Endodermal cell (in vitro differentiated cells): Measurements from ENCODE around the gene SDF2L1. TPM values are rescaled to one million over a fixed set of nuclear protein-coding genes. Genes with fewer than 3 reads are reported as not detected.

ENCODE experiments used
- DNase-seq: peaks from one replicate; pipeline ENCODE4 v3.0.0-alpha.2; 2017
- H3K27ac ChIP-seq: 2 replicates; pipeline ENCODE4 v1.5.1; 2013; ENCODE audit warnings: mild to moderate bottlenecking, low read depth, low read length, moderate library complexity
- H3K27me3 ChIP-seq: 2 replicates; pipeline ENCODE4 v1.6.1; 2013; ENCODE audit warnings: mild to moderate bottlenecking, low read length, moderate library complexity; ENCODE audit not compliant: insufficient read depth, control insufficient read depth, poor library complexity, severe bottlenecking
- H3K36me3 ChIP-seq: 2 replicates; pipeline ENCODE4 v1.7.0; 2013; ENCODE audit warnings: mild to moderate bottlenecking, low read length, moderate library complexity; ENCODE audit not compliant: control insufficient read depth, insufficient read depth
- H3K4me1 ChIP-seq: one replicate; pipeline ENCODE4 v1.7.0; 2013; ENCODE audit warnings: low read length; ENCODE audit not compliant: control insufficient read depth, insufficient read depth
- H3K4me3 ChIP-seq: 2 replicates; pipeline ENCODE4 v1.5.1; 2013; ENCODE audit warnings: mild to moderate bottlenecking, low read length, moderate library complexity
- H3K9ac ChIP-seq: 2 replicates; pipeline ENCODE4 v1.6.1; 2013; ENCODE audit warnings: mild to moderate bottlenecking, low read length, moderate library complexity; ENCODE audit not compliant: poor library complexity, severe bottlenecking; ENCODE audit errors: extremely low read depth
- H3K9me3 ChIP-seq: 2 replicates; pipeline ENCODE4 v1.6.1; 2013; ENCODE audit warnings: mild to moderate bottlenecking, low read length, moderate library complexity; ENCODE audit not compliant: control insufficient read depth
- H3K27ac Mint-ChIP-seq: 2 replicates; pipeline ENCODE4 v1.8.0; 2020; ENCODE audit warnings: mixed read lengths
- H3K27me3 Mint-ChIP-seq: 2 replicates; pipeline ENCODE4 v1.8.0; 2021; ENCODE audit warnings: mild to moderate bottlenecking, mixed read lengths; ENCODE audit not compliant: insufficient read depth
- H3K36me3 Mint-ChIP-seq: 2 replicates; pipeline ENCODE4 v1.8.0; 2020; ENCODE audit warnings: low read depth, mixed read lengths
- H3K4me1 Mint-ChIP-seq: 2 replicates; pipeline ENCODE4 v1.8.0; 2020; ENCODE audit warnings: mixed read lengths
- H3K4me3 Mint-ChIP-seq: 2 replicates; pipeline ENCODE4 v1.8.0; 2020; ENCODE audit warnings: mild to moderate bottlenecking, moderate library complexity, mixed read lengths
- H3K9me3 Mint-ChIP-seq: 2 replicates; pipeline ENCODE4 v1.8.0; 2020; ENCODE audit warnings: mild to moderate bottlenecking, mixed read lengths
- WGBS, 2 experiments: methylation state at CpG; one replicate each; pipeline versions ENCODE4 v1.1.5 to v1.1.7; 2013; ENCODE audit warnings: missing lambda C conversion rate in 2 of 2, mixed read lengths in 1 of 2; ENCODE audit not compliant: insufficient coverage in 1 of 2, insufficient read length in 1 of 2; 5-methylcytosine and 5-hydroxymethylcytosine counted together
- total RNA-seq, 2 donors: library from RNA; stranded (reverse); fragmentation: NEBNext Ultra II Directional in 1 of 2; extraction: Animal tissue kit (Norgen Biotek cat#: 25700) in 1 of 2; gene quantifications; 2 replicates in 1 of 2; 3 replicates in 1 of 2; pipeline ENCODE4 v1.2.1, GENCODE V29; 2021
- TF ChIP-seq, protein P1 (sequence below): fragments of 200-600 bp; sonication (generic); conservative IDR thresholded peaks from 2 replicates; pipeline ENCODE4 v1.5.0; 2021; ENCODE audit warnings: antibody characterized with exemption, mild to moderate bottlenecking

SDF2L1 gene
- total RNA-seq, 2 donors from 2014 or later, result 30.3 to 61.4 TPM

DNA sequence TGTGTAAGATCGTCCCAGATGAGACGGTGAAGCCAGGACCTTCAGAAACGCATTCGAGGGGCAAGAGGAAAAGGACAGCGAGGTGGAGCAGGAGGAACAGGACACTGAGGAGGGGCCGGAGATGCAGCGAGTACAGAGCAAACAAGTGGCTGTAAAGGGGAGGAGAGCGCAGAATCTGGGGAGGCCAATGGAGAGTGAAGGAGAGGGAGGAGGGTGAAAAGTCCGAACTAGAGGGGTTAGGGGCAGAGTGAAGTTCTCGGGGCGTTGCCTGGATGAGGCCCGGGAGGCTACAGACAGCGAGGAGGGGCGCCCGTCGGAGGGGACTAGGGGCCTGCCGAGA is 14.9 kb downstream of the SDF2L1 start:
- Histone ChIP-seq H3K27me3 (peaks cover 10% of the 10 kb centered on the region), H3K36me3 (peaks cover 15% of the 10 kb centered on the region), H3K27ac (peak overlapping the region; percentile 74), H3K4me1 (peaks cover 9% of the 10 kb centered on the region), H3K9ac (no peak overlapping the region), H3K9me3 (no peaks in the 10 kb centered on the region), H3K4me3 (peak overlapping the region; percentile 76)
- Mint-ChIP-seq H3K36me3 (peaks cover 3% of the 10 kb centered on the region), H3K27me3 (peaks cover 20% of the 10 kb centered on the region), H3K27ac (peak overlapping the region; percentile 39), H3K9me3 (no peaks in the 10 kb centered on the region), H3K4me3 (peak overlapping the region; percentile 65), H3K4me1 (peaks cover 6% of the 10 kb centered on the region)
- WGBS, 2 experiments, result 52 to 59% methylated on average over 12 to 17 of the region's 17 CpGs
- TF ChIP-seq, protein P1, sequence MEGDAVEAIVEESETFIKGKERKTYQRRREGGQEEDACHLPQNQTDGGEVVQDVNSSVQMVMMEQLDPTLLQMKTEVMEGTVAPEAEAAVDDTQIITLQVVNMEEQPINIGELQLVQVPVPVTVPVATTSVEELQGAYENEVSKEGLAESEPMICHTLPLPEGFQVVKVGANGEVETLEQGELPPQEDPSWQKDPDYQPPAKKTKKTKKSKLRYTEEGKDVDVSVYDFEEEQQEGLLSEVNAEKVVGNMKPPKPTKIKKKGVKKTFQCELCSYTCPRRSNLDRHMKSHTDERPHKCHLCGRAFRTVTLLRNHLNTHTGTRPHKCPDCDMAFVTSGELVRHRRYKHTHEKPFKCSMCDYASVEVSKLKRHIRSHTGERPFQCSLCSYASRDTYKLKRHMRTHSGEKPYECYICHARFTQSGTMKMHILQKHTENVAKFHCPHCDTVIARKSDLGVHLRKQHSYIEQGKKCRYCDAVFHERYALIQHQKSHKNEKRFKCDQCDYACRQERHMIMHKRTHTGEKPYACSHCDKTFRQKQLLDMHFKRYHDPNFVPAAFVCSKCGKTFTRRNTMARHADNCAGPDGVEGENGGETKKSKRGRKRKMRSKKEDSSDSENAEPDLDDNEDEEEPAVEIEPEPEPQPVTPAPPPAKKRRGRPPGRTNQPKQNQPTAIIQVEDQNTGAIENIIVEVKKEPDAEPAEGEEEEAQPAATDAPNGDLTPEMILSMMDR, result no peak
- no peak for DNase-seq

DNA sequence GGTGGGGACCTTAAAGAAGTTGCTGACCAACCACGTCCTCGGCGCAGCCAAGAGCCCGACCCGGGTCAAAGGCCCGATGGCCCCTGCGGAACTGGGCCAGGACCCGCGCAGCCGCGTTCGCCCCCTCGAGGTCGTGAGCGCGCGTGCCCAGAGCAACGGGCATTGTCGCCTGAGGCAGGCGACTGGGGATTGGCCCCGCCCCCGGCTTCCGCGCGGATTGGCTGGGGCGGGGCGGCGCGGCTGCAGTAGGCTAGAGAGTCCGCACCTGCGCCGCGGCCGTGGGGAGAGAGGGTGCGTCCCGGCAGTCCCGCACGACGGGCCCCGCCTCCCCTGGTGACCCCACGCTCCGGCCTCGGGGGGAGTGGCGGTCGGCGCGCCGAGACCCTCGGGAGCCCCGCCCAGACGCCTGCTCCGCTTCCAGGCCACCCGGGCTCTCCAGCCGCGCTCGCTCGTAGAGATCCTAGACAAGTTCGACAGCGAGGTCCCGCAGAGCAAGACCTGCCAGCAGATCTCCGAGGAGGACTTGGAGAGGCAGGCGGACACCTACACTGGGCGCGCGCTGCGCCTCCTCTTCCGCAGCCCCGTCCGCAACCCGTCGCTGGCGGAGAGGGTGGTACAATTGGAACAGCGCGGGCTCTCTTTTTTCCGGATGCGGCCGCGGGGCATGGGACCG is 15.4 kb downstream of the SDF2L1 start:
- Histone ChIP-seq H3K4me1 (peaks cover 9% of the 10 kb centered on the region), H3K4me3 (peak overlapping the region; percentile 76), H3K27me3 (peaks cover 13% of the 10 kb centered on the region), H3K9ac (peak overlapping the region; percentile 11), H3K27ac (peak overlapping the region; percentile 84), H3K9me3 (no peaks in the 10 kb centered on the region), H3K36me3 (peaks cover 15% of the 10 kb centered on the region)
- peaks cover 3% of the 10 kb centered on the region for H3K36me3 Mint-ChIP-seq
- H3K9me3 Mint-ChIP-seq, result no peaks in the 10 kb centered on the region
- peaks cover 6% of the 10 kb centered on the region for H3K4me1 Mint-ChIP-seq
- WGBS, 2 experiments, result 1 to 2% methylated on average over 40 to 79 of the region's 79 CpGs
- peaks cover 25% of the 10 kb centered on the region for H3K27me3 Mint-ChIP-seq
- H3K4me3 Mint-ChIP-seq, result peak overlapping the region; percentile 65
- peak; percentile 91 for DNase-seq
- TF ChIP-seq, protein P1, result peak; percentile 45
- H3K27ac Mint-ChIP-seq, result no peak overlapping the region

GRCh38 chr22:21659864-21660525 is 17.9 kb downstream of the SDF2L1 start:
- no peaks in the 10 kb centered on the region for H3K36me3 Mint-ChIP-seq

More at GRCh38 chr22:21659864-21660525, 17.9 kb downstream of the SDF2L1 start:
- H3K36me3 ChIP-seq, result no peaks in the 10 kb centered on the region
- Mint-ChIP-seq H3K4me3 (no peak overlapping the region), H3K4me1 (peaks cover 6% of the 10 kb centered on the region), H3K9me3 (no peaks in the 10 kb centered on the region), H3K27ac (no peak overlapping the region), H3K27me3 (peaks cover 37% of the 10 kb centered on the region)
- no peaks in the 10 kb centered on the region for H3K4me1 ChIP-seq
- H3K9me3 ChIP-seq, result no peaks in the 10 kb centered on the region
- DNase-seq, result no peak
- H3K27me3 ChIP-seq, result peaks cover 13% of the 10 kb centered on the region
- no peak overlapping the region for H3K9ac ChIP-seq
- 86 to 91% methylated on average over 5 to 7 of the region's 7 CpGs for WGBS, 2 experiments
- no peak overlapping the region for H3K4me3 ChIP-seq
- H3K27ac ChIP-seq, result no peak overlapping the region
- TF ChIP-seq, protein P1, result no peak
